GM19025 (cell line): ENCODE measurements around the gene AMBP.

Experiments used
- ATAC-seq: cut with Tn5 transposase; IDR thresholded peaks from one replicate; pipeline ENCODE4 v1.9.1; 2021; ENCODE audit warnings: mild to moderate bottlenecking, low read depth, moderate library complexity; ENCODE audit not compliant: unreplicated experiment

AMBP gene

GRCh38 chr9:114035221-114035844 lies 42.8 kb downstream of the AMBP start:
- no peak for ATAC-seq

- no peak for ATAC-seq
These were observed 43.4 kb downstream of the AMBP start for GRCh38 chr9:114034661-114035062.

GRCh38 chr9:114034196-114034595 lies 43.9 kb downstream of the AMBP start:
- no peak for ATAC-seq

GRCh38 chr9:114033397-114034103 lies 44.5 kb downstream of the AMBP start:
- ATAC-seq: no peak

GRCh38 chr9:114031948-114032840 lies 45.9 kb downstream of the AMBP start:
- ATAC-seq: no peak

- ATAC-seq: no peak
These were observed 47.0 kb downstream of the AMBP start for GRCh38 chr9:114031037-114031630.

- no peak for ATAC-seq
These were observed 47.7 kb downstream of the AMBP start for GRCh38 chr9:114030364-114030763.

GRCh38 chr9:114029311-114030170 lies 48.6 kb downstream of the AMBP start:
- ATAC-seq: no peak

- no peak for ATAC-seq
These were observed 49.5 kb downstream of the AMBP start for GRCh38 chr9:114028646-114029045.

- no peak for ATAC-seq
These were observed 50.1 kb downstream of the AMBP start for GRCh38 chr9:114027863-114028465.

- no peak for ATAC-seq
These were observed 50.8 kb downstream of the AMBP start for GRCh38 chr9:114027159-114027862.

- no peak for ATAC-seq
These were observed 51.8 kb downstream of the AMBP start for GRCh38 chr9:114026335-114026734.

GRCh38 chr9:114025760-114026159 lies 52.3 kb downstream of the AMBP start:
- ATAC-seq: no peak

GRCh38 chr9:114025196-114025753 lies 52.8 kb downstream of the AMBP start:
- no peak for ATAC-seq

- no peak for ATAC-seq
These were observed 54.1 kb downstream of the AMBP start for GRCh38 chr9:114023961-114024360.

- ATAC-seq: no peak
These were observed 56.5 kb downstream of the AMBP start for GRCh38 chr9:114021578-114021977.

- ATAC-seq: no peak
These were observed 60.1 kb downstream of the AMBP start for GRCh38 chr9:114017741-114018715.
